LNCaP clone FGC (cell line): ENCODE results near the gene NEFH.

Experiments
- DNase-seq: peaks from one replicate; pipeline ENCODE4 v3.0.0-alpha.2; 2011; ENCODE audit warnings: low read depth
- H3K4me3 ChIP-seq: 2 replicates; pipeline ENCODE4 v1.5.1; 2011; ENCODE audit warnings: mild to moderate bottlenecking, low read depth, low read length, control low read depth
- TF ChIP-seq, protein P1 (sequence below): IDR thresholded peaks from 2 replicates; pipeline ENCODE4 v1.5.1; 2012; ENCODE audit warnings: mild to moderate bottlenecking; ENCODE audit not compliant: control insufficient read depth, insufficient read depth; ENCODE audit errors: extremely low read depth

NEFH gene

DNA sequence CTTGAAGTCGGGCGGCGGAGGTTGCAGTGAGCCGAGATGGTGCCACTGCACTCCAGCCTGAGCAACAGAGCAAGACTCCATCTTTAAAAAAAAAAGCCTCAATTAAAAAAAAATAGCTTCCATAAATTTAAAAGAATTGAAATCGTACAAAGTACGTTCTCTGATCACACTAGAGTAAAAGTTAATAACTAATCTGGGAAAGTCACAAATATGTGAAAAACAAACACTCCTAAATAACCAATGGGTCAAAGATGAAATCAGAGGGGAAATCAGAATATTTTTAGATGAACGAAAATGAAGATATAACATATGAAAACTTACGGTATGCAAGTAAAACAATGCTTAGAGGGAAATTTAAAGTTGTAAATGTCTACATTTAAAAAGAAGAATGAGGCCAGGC is 19.8 kb downstream of the NEFH start:
- DNase-seq = no peak
- no peak overlapping the region for H3K4me3 ChIP-seq
- TF ChIP-seq, protein P1, sequence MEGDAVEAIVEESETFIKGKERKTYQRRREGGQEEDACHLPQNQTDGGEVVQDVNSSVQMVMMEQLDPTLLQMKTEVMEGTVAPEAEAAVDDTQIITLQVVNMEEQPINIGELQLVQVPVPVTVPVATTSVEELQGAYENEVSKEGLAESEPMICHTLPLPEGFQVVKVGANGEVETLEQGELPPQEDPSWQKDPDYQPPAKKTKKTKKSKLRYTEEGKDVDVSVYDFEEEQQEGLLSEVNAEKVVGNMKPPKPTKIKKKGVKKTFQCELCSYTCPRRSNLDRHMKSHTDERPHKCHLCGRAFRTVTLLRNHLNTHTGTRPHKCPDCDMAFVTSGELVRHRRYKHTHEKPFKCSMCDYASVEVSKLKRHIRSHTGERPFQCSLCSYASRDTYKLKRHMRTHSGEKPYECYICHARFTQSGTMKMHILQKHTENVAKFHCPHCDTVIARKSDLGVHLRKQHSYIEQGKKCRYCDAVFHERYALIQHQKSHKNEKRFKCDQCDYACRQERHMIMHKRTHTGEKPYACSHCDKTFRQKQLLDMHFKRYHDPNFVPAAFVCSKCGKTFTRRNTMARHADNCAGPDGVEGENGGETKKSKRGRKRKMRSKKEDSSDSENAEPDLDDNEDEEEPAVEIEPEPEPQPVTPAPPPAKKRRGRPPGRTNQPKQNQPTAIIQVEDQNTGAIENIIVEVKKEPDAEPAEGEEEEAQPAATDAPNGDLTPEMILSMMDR = no peak

DNA sequence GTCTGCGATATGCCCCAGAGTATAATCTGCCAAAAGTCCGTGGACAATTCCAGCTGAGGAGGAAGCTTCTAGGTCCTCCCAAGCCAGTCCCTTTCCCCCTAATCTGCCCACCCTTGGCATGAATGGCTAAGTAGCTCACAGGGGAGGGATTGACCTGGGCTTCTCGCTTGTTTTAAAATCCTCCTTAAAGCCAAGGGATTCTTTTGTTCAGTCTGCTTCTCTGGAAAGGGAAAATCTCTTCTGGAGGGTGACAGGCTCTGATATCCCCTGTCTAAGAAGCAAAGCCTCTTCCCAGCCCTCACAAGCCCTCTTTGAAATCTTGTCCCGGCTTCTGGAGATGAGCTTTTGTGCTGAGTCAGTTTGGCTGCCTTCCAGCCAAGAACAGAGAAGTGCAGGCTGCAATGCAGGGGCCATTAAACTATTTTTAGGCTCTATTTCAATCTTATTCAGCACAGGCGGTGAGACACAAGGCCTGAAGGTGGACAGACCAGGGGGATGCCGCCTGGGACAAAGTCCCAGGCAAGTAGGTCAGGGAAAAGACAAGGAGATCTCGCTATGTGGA is 23.9 kb downstream of the NEFH start:
- DNase-seq = no peak
- no peak overlapping the region for H3K4me3 ChIP-seq
- TF ChIP-seq, protein P1 = no peak

DNA sequence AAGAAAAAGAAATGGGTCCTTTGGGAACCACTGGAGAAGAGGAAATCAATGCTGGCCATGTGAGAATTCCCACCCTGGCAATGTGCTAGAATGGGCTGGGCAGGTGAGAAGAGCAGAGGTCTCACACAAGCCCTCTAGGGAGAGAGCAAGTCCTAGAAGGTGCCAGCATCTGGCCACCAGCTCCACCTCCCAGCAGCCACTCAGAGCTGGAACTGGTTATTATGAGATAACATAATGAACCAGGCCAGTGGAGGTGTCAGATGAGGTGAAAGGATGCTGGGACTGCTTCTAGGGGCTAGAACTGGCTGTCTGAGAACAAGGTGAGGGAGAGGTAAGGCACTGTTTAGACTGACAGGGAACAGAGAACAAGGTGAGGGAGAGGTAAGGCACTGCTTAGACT is 29.3 kb downstream of the NEFH start:
- H3K4me3 ChIP-seq = no peak overlapping the region
- TF ChIP-seq, protein P1 = no peak
- DNase-seq = no peak

DNA sequence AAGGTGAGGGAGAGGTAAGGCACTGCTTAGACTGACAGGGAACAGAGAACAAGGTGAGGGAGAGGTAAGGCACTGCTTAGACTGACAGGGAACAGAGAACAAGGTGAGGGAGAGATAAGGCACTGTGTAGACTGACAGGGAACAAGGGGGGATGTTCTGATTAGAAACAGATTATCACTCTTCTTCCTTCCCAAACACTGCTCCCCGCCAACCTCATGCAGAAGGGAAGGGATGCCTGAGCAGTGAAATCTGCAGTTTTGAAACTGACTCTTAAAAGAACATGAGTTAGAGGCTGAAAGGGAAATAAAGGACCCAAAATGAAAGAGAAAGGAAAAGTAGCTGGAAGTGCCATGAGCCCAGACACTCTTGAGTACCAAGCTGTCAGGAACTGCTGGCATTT is 29.8 kb downstream of the NEFH start:
- no peak overlapping the region for H3K4me3 ChIP-seq
- TF ChIP-seq, protein P1 = no peak
- no peak for DNase-seq

DNA sequence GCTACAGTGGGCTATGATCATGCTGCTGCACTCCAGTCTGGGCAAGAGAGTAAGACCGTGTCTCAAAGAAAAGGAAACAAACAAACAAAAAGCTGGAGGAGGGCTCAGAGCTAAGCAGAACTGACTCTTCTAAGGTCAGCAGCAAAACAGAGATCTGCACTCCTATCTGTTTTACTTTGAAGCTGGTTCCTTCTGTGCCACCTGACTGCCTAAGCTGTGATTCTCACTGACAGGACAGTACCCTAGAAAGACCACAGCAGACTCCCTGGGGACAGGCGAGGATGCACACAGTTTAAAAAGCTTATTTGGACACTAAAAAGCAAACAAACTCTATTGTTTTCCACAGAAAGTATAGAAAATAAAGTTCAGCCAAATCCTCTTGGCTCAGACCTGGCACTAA is 30.5 kb downstream of the NEFH start:
- no peak overlapping the region for H3K4me3 ChIP-seq
- DNase-seq = no peak
- TF ChIP-seq, protein P1 = no peak

DNA sequence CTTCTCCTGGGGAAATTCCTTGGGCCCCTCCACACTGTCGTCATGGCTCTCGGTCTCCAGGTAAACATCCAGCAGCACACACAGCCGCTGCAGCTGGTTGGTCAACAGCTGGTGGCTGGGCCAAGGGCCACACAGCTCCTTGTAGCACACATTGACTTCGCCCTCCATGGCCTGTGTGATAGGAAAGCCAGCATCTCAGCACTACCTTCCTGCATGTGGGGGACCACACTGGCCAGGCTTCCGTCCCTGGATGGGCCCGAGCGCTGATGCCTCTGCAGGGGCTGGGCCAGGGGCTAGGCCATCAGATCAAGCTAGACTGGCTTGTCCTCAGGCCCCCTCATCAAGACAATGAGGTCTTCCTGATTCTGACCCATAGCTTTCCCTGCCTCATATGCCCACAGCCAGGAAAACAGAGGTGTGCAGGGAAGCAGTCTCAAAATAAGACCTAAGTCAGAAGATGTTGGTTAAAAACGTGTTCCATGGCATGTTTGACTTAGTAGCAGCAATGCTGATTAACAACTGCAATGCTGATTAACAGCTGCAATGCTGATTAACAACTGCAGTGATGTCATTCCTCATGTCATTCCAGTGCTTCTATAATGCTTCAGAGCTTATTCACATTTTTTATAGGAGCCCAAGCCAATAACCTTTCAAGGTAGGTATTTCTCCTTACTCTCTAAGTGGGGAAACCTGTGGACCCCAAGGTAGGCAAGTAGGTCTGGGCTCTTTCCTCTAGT is 31.3 kb downstream of the NEFH start:
- no peak for DNase-seq
- TF ChIP-seq, protein P1 = no peak
- H3K4me3 ChIP-seq = no peak overlapping the region

DNA sequence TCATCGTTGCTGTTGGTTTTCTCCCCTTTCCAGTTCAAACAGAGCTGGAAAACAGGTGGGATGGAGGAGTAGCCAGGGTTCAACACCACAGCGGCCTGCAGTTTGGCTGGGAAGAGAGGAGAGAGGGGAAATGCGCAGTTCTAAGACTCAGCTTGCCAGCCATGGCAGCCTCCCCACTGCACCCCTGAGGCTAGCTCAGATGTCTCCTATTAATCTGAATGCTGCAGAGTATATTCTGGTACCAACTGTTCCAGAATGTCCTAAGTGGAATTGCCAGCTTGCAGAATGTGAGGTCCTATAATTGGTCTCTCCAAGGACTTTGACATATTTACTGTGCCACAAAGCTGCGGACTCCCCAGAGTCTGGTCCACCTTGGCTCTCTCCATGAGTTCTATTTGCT is 32.0 kb downstream of the NEFH start:
- no peak overlapping the region for H3K4me3 ChIP-seq
- TF ChIP-seq, protein P1 = no peak
- no peak for DNase-seq
